ENCODE measurements around the gene TRIM26.

DNA sequence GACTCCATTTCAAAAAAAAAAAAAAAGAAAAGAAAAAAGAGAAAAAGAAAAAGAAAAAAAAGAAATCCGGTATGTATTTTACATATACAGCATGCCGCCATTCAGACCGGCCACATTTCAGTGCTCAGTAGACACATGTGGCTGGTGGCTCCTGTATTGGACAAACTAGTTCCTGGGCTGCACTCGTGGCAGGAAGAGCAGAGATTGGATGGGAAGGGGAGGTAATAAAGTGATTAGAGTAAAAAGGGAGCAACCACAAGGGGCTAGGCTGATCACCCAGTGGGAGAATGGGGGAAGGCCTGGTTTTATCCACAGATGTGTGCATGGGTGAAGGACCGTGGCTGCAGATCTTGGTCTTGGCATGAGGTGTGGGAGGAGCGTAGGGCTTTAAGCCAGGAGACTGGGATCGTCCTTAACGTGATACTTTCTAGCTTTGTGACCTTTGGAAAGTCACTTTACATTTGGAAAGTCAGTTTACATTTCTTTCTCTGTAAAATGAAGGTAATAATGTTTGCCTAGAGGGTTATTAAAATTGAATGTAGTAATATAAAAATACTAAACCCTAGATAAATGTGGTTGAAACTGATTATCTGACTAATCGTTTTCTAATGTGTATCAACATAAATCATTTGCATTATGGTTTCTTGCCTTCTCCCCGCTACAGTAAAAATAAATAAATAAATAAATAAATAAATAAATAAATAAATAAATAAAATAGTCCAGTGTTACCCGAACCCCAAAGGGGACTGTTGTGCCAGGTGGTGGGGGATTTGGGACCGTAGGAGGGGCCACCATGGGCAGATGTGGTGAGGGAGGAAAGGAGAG is 50.7 kb downstream of the TRIM26 start:
- no peak for TF ChIP-seq CTCF (IDR thresholded peaks at IDR 0.05)
- no peak for TF ChIP-seq POLR2A (IDR thresholded peaks at IDR 0.05)
